NCI-H460 (cell line): Measurements from ENCODE around the gene CAPN3. TPM values are rescaled to one million over a fixed set of nuclear protein-coding genes. Genes with fewer than 3 reads are reported as not detected.
"Not testable (repeated sequence)": the region's sequence is repeated elsewhere in the genome, so short reads cannot be mapped to it uniquely, and the experiment has no call there.

ENCODE experiments used
- DNase-seq: peaks from one replicate; pipeline ENCODE4 v3.0.0-alpha.2; 2016; ENCODE audit warnings: low read depth; ENCODE audit errors: extremely low read depth
- polyA plus RNA-seq: library from polyadenylated mRNA; depleted of rRNA; stranded (reverse); fragments of >200 nt; gene quantifications from 2 replicates; pipeline ENCODE4 v1.2.3, GENCODE V29; 2014; cell fraction: nucleus; rRNA removed
- total RNA-seq: library from RNA; depleted of rRNA; stranded (reverse); fragments of >200 nt; shearing (Covaris generic); gene quantifications from 2 replicates; pipeline ENCODE4 v1.2.3, GENCODE V29; 2014; rRNA removed

CAPN3 gene
- 0.43 and 1.6 TPM in 2 replicates for total RNA-seq
- polyA plus RNA-seq: 1.8 and 3.9 TPM in 2 replicates

DNA sequence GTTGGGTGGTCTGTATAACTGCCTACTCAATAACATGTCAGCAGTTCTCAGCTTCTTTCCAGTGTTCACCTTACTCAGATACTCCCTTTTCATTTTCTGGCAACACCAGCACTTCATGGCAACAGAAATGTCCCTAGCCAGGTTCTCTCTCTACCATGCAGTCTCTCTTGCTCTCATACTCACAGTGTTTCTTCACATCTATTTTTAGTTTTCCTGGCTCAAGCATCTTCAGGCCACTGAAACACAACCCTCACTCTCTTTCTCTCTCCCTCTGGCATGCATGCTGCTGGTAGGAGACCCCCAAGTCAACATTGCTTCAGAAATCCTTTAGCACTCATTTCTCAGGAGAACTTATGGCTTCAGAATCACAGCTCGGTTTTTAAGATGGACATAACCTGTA, at the start of gene CAPN3:
Gene CAPN3 (plus strand): TSS at position 253 of the 400 bp plus-strand sequence. CDS start 305 bp downstream, outside the sequence.
- DNase-seq: no peak

DNA sequence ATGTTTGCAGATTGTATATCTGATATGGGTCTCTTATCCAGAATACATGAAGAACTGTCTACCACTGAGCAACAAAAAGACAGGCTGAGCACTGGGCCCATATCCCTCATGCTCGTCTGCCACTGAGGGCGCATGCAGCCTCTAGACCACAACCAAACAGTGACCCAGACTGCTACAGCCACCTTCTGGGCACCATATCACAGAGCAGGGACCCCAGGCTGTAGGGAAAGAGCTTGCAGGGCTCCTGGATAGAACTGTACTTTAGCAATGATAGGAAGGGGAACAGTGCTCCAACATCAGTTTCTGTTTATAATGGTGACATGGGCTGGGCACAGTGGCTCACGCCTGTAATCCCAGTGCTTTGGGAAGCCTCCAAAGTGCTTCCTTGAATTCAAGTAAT, 45.8 kb upstream of the CAPN3 start:
- DNase-seq: no peak

GRCh38 chr15:42314818-42315217, 44.5 kb upstream of the CAPN3 start:
- no peak for DNase-seq

DNA sequence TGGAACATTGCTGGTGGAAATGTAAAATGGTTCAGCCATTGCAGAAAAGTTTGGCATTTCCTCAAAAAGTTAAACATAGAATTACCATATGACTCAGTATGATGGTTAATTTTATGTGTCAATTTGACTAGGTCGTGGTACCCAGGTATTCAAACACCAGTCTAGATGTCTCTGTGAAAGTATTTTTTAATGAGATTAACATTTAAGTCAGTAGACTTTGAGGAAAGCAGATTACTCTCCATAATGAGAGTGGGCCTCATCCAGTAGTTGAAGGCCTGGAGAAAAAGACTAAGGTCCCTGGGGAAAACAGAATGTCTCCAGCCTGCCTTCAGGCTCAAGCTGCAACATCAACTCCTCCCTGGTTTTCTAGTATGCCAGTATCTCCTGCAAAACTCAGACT, 43.8 kb upstream of the CAPN3 start:
- no peak for DNase-seq

- not testable (repeated sequence) for DNase-seq
Measured at GRCh38 chr15:42316282-42316805, 43.0 kb upstream of the CAPN3 start.

- no peak for DNase-seq
Measured at GRCh38 chr15:42319206-42319605, 40.1 kb upstream of the CAPN3 start.

DNA sequence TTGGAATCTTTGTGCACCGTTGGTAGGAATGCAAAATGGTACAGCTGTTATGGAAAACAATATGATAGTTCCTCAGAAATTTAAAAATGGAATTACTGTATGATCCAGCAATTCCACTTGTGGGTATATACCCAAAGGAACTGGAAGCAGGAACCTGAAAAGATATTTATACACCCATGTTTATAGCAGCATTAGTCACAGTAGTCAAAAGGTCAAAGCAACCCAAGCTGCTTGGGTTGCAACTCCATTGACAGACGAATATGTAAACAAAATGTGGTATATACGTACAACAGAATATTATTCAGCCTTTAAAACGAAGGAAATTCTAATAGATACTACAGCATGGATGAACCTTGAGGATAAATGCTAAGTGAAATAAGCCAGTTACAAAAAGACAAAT, 35.0 kb upstream of the CAPN3 start:
- DNase-seq: no peak

- DNase-seq: no peak
Measured at GRCh38 chr15:42329161-42329560, 30.1 kb upstream of the CAPN3 start.

GRCh38 chr15:42329992-42330391, 29.3 kb upstream of the CAPN3 start:
- DNase-seq: no peak

- no peak for DNase-seq
Measured at GRCh38 chr15:42331235-42331634, 28.1 kb upstream of the CAPN3 start.

GRCh38 chr15:42332331-42332730, 27.0 kb upstream of the CAPN3 start:
- DNase-seq: no peak

DNA sequence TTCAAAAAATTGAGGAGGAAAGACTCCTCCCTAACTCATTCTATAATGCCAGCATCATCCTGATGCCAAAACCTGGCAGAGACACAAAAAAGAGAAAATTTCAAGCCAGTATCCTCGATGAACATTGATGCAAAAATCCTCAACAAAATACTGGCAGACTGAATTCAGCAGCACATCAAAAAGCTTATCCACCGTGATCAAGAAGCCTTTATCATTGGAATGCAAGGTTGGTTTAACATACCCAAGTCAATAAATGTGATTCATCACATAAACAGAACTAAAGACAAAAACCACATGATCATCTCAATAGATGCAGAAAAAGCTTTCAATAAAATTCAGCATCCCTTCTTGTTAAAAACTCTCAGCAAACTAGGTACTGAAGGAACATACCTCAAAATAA, 24.2 kb upstream of the CAPN3 start:
- no peak for DNase-seq

DNA sequence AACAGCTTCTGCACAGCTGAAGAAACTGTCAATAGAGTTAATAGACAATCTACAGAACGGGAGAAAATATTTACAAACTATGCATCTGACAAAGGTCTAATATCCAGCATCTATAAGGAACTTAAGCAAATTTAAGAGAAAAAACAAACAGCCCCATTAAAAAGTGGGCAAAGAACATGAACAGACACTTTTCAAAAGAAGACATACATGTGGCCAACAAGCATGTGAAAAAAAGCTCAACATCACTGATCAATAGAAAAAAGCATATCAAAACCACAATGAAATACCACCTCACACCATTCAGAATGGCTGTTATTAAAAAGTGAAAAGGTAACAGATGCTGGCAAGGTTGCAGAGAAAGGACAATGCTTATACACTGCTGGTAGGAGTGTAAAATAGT, 22.7 kb upstream of the CAPN3 start:
- DNase-seq: not testable (repeated sequence)

DNA sequence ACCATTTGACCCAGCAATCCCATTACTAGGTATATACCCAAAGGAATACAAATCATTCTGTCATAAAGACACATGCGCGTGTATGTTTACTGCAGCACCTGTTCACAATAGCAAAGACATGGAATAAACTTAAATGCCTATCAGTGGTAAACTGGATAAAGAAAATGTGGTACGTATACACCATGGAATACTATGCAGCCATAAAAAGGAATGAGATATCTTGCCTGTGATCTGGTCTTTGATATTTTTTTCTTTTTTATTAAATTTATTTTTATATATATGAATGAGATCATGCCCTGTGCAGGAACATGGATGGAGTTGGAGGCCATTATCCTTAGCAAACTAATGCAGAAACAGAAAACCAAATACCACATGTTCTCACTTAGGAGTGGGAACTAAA, 22.2 kb upstream of the CAPN3 start:
- not testable (repeated sequence) for DNase-seq

- DNase-seq: no peak
Measured at GRCh38 chr15:42338500-42338899, 20.8 kb upstream of the CAPN3 start.

GRCh38 chr15:42343596-42344232, 15.6 kb upstream of the CAPN3 start:
- DNase-seq: no peak

DNA sequence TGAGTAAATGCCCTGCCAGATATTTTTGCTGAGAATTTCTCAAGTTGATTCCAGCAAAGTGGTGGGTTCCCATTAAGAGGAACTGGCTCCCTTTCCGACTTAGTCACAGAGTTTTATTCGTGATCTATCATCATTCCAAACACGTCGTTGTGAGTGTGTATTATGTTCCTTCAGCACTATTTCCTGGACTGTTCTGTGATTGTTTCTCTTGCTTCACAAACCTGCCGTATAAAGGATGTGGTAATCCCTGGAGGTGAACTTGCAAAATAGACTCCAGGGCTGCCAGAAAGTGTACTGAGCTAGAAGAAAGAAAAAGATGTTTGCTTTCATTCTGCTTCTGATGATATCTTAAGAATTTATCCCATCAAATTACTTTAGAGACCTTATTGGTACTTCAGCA, 14.5 kb upstream of the CAPN3 start:
- DNase-seq: no peak

GRCh38 chr15:42345504-42345903, 13.8 kb upstream of the CAPN3 start:
- no peak for DNase-seq

DNA sequence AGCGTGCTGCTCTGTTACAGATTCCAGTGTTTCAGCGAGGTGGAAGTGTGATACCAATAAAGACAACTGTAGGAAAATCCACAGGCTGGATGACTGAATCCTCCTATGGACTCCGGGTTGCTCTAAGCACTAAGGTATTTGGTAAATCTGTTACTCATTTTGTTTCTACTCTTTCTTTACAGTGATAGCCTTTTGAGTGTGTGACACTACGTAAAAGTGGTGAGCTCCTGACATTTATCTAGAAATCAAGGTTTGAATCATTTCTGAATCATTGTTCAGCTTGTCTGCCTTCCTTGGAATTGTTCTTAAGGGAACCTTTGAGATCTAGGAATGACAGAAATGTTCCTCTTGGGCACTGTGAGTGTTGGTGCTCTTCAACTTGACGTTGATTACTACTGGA, 11.2 kb upstream of the CAPN3 start:
- DNase-seq: no peak

DNA sequence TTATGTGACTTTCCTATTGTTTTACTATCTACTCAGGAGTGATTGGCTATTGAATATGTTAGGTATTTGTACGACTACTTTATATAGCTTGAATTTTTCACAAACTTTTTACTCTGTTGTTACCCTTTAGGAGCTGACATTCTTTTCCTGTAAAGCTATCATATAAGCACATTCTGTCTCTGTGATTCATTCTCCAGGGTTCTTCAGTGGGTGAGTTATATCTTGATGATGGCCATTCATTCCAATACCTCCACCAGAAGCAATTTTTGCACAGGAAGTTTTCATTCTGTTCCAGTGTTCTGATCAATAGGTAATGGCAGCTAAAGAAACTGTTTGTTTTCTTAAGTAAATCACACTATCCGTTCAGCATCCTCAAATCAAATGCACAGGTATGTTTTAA, 10.1 kb upstream of the CAPN3 start:
- no peak for DNase-seq

- no peak for DNase-seq
Measured at GRCh38 chr15:42352401-42352800, 6.9 kb upstream of the CAPN3 start.

DNA sequence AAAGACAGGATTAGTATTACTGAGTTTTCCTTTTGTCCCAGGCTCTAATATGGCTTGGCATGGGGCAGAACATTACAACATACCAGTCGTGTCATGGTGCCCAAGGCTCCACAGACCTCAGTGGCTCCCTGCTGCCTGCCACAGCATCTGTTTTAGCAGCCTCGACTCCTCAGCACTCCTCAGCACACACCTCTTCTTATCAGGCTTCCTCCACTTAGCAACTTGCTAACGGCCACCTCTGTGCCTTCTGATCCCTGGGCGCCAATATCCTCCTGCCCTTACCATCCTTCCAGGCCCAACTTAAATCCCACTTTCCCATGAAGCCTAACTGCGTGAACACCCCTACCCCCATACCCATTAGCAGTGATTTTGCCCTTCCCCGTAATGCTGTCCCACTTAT, 6.2 kb upstream of the CAPN3 start:
- no peak for DNase-seq

GRCh38 chr15:42354824-42355223, 4.5 kb upstream of the CAPN3 start:
- DNase-seq: no peak
